MV-4-11 (cell line): ENCODE results near the gene ITPR1.
A peak's percentile ranks its signal among the peaks of the same experiment; 100 is the strongest.

Experiments
- DNase-seq: peaks from one replicate; lab custom pipeline; 2025; lab: John Stamatoyannopoulos, UW

The ITPR1 gene

GRCh38 chr3:4491855-4492207, 1.3 kb upstream of the ITPR1 start:
- no peak for DNase-seq

GRCh38 chr3:4492208-4493013, 737 bp upstream of the ITPR1 start:
- peak; percentile 33 for DNase-seq

GRCh38 chr3:4493941-4494894, 1.1 kb downstream of the ITPR1 start:
- peak; percentile 31 for DNase-seq

GRCh38 chr3:4494895-4495264, 1.7 kb downstream of the ITPR1 start:
- DNase-seq = peak; percentile 68

- DNase-seq = peak; percentile 89
Measured at GRCh38 chr3:4495294-4496086, 2.3 kb downstream of the ITPR1 start.

GRCh38 chr3:4496087-4496452, 2.9 kb downstream of the ITPR1 start:
- no peak for DNase-seq

GRCh38 chr3:4497005-4497692, 4.0 kb downstream of the ITPR1 start:
- DNase-seq = no peak

- no peak for DNase-seq
Measured at GRCh38 chr3:4497843-4498324, 4.7 kb downstream of the ITPR1 start.

GRCh38 chr3:4498446-4498845, 5.3 kb downstream of the ITPR1 start:
- DNase-seq = no peak

GRCh38 chr3:4501437-4501836, 8.3 kb downstream of the ITPR1 start:
- no peak for DNase-seq

- DNase-seq = no peak
Measured at GRCh38 chr3:4501927-4502326, 8.8 kb downstream of the ITPR1 start.

- peak; percentile 37 for DNase-seq
Measured at GRCh38 chr3:4503050-4503449, 9.9 kb downstream of the ITPR1 start.

- peak; percentile 31 for DNase-seq
Measured at GRCh38 chr3:4504340-4505261, 11.5 kb downstream of the ITPR1 start.

GRCh38 chr3:4505688-4506558, 12.8 kb downstream of the ITPR1 start:
- DNase-seq = no peak

GRCh38 chr3:4506559-4507023, 13.4 kb downstream of the ITPR1 start:
- no peak for DNase-seq

GRCh38 chr3:4507024-4507596, 14.0 kb downstream of the ITPR1 start:
- peak; percentile 58 for DNase-seq

GRCh38 chr3:4508048-4508981, 15.2 kb downstream of the ITPR1 start:
- no peak for DNase-seq

- no peak for DNase-seq
Measured at GRCh38 chr3:4509043-4509442, 15.9 kb downstream of the ITPR1 start.
